SIG-M5 treated with dmso at 0.1 percent for 504 hours (cell line): Measurements from ENCODE around the gene QRICH1.
A peak's percentile ranks its signal among the peaks of the same experiment; 100 is the strongest.
"Not testable (repeated sequence)": the region's sequence is repeated elsewhere in the genome, so short reads cannot be mapped to it uniquely, and the experiment has no call there.

Experiments
- DNase-seq: peaks from one replicate; lab custom pipeline; 2025; ENCODE audit not compliant: unreplicated experiment; lab: John Stamatoyannopoulos, UW

The QRICH1 gene

GRCh38 chr3:49017971-49018706 lies 75.7 kb downstream of the QRICH1 start, which contains the start of gene DALRD3:
DALRD3 (minus strand) TSS chr3:49018580; CDS start chr3:49018564, 16 bp downstream.
- peak; percentile 81 for DNase-seq

- peak; percentile 47 for DNase-seq
Measured at GRCh38 chr3:49017229-49017970, 76.5 kb downstream of the QRICH1 start.

GRCh38 chr3:49016414-49017228 lies 77.2 kb downstream of the QRICH1 start:
- no peak for DNase-seq

GRCh38 chr3:49015765-49016164 lies 78.1 kb downstream of the QRICH1 start:
- no peak for DNase-seq

- no peak for DNase-seq
Measured at GRCh38 chr3:49015072-49015471, 78.8 kb downstream of the QRICH1 start.

- DNase-seq = peak; percentile 30
Measured at GRCh38 chr3:49013738-49014660, 79.9 kb downstream of the QRICH1 start.

- DNase-seq = no peak
Measured at GRCh38 chr3:49013113-49013737, 80.6 kb downstream of the QRICH1 start.

- no peak for DNase-seq
Measured at GRCh38 chr3:49012441-49013017, 81.3 kb downstream of the QRICH1 start.

GRCh38 chr3:49009396-49009795 lies 84.5 kb downstream of the QRICH1 start:
- DNase-seq = no peak

- DNase-seq = not testable (repeated sequence)
Measured at GRCh38 chr3:49008627-49009026, 85.2 kb downstream of the QRICH1 start.

GRCh38 chr3:49007771-49008528 lies 85.9 kb downstream of the QRICH1 start:
- DNase-seq = peak; percentile 89

- peak; percentile 98 for DNase-seq
Measured at GRCh38 chr3:49007068-49007770, 86.7 kb downstream of the QRICH1 start, which contains the start of gene WDR6. WDR6 (plus strand) TSS chr3:49007391; CDS start chr3:49007432, 41 bp downstream.

- no peak for DNase-seq
Measured at GRCh38 chr3:49006408-49007067, 87.3 kb downstream of the QRICH1 start.

GRCh38 chr3:49005998-49006397 lies 87.9 kb downstream of the QRICH1 start:
- no peak for DNase-seq

- DNase-seq = no peak
Measured at GRCh38 chr3:49005303-49005680, 88.6 kb downstream of the QRICH1 start.

- no peak for DNase-seq
Measured at GRCh38 chr3:49004352-49005302, 89.2 kb downstream of the QRICH1 start.
